Mononuclear cell (primary cell): ENCODE measurements around the gene ARHGAP22. TPM values are rescaled to one million over a fixed set of nuclear protein-coding genes. Genes with fewer than 3 reads are reported as not detected.

ENCODE experiments used
- H3K27me3 ChIP-seq: 2 replicates; pipeline ENCODE4 v1.6.0; 2011; ENCODE audit warnings: low read length, control low read depth; ENCODE audit not compliant: insufficient read depth
- H3K4me1 ChIP-seq: 2 replicates; pipeline ENCODE4 v1.5.1; 2011; ENCODE audit warnings: mild to moderate bottlenecking, low read length, control low read depth; ENCODE audit not compliant: insufficient read depth
- H3K4me3 ChIP-seq: 2 replicates; pipeline ENCODE4 v1.5.1; 2011; ENCODE audit warnings: mild to moderate bottlenecking, low read length, moderate library complexity
- H3K9me3 ChIP-seq: 2 replicates; pipeline ENCODE4 v1.5.1; 2011; ENCODE audit warnings: low read depth, mild to moderate bottlenecking, control low read depth, low read length
- total RNA-seq: library from RNA; depleted of rRNA; stranded (reverse); fragments of >200 nt; gene quantifications from one replicate; pipeline ENCODE4 v1.2.3, GENCODE V29; 2012

Gene ARHGAP22
- total RNA-seq, 1 donor: 1.2 TPM

DNA sequence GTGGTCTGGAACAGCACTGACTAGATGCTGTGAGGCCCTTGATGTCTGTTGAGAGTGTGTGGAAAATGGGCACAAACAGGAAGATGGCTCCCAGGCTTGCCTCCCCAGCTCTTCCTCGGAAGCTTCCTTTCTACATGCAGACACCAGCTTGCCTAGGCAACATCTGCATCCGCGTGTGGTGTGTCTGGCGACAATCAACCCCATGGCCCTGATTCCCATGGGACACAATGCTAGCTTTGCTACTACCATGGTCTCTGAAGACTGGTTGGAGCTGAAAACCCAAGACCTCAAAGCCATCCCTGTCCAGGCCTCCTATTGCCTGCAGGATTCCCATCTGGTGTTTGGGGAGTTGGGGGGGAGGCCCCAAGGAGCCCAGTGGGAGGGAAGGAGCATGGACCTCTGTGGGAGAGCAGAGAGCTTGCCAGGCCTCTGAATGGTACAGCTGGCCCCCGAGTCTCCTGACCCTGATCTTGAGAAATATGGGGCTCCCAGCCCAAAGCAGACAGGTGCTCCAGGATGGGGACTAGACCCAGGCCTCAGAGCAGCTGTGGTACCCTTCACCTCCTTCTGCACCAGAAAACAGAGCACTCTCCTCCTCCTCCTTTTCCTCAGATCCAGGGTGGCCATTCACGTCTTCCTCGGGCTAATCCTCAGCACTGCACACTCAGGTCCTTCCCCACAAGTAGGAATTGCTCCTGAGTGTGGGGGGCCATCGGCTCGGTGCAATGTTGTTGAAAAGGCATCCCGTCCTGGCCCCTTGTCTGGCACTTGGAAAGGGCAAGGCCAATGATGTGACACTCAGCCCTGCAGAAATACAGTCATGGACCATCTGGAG lies 57.6 kb downstream of the ARHGAP22 start:
- H3K4me1 ChIP-seq: peaks cover 4% of the 10 kb centered on the region
- no peaks in the 10 kb centered on the region for H3K27me3 ChIP-seq
- no peak overlapping the region for H3K4me3 ChIP-seq
- H3K9me3 ChIP-seq: no peaks in the 10 kb centered on the region

DNA sequence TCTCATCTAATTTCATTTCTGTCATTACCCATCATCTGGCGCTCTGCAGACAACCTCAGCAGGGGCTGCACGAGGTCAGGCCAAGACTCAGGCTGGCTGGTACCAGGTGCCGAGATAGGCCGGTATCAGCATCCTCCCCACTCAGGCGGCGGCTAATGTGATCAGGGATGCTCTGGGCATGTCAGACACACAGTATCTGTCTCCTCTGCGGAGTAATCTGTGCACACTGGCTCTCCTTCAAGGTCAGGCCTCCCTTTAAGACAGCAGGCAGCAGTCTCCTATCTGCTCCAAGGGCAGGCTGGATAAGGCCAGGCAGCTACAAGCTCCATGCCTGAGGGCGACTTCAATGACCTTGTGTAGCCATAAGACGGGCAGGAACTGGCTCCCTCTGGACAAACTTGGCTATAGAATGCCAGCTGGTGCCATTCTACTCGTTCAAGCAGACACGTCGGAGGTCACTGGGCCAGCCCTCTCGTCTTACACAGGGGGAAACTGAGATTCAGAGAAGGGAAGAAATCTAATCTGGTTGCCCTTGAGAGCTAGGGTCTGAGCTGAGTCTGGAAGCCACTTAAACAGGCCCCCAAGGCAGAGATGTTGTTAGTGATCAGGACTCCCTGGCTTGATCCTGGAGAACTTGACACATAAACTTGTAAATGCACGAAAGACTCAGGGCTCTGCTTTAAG lies 59.3 kb downstream of the ARHGAP22 start:
- Histone ChIP-seq H3K4me3 (no peak overlapping the region), H3K27me3 (no peaks in the 10 kb centered on the region), H3K9me3 (no peaks in the 10 kb centered on the region), H3K4me1 (no peaks in the 10 kb centered on the region)

DNA sequence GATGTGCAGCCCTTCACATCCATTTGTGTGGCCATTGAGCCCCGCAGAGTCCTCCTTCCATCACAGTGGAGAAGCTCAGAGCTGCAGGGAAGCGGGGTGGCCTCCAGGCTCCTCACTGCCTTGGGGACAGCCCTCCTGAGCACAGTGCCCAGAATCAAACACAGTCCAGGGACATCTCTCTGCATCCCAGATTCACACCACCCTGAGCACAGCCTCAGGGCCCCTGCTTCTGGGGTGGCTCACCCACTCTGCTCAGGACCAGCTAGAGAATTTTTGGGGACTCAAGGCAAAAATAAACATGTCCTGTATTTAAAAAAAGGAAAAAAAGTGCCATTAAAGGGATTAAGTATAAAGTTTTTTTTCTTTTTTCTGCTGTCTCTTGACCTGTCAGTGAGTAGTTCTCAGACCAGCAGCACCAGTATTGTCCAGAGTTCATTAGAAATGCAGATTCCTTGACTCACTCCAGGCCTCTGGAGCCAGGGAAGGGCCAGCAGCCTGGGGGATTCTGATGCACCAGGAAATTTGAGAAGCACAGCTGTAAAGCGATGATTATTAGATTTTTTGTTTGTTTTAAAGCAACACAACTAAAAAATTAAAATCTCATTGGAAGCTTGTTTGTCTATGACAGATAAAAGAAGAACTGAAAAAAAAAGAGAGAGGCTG lies 61.6 kb downstream of the ARHGAP22 start:
- Histone ChIP-seq H3K4me1 (no peaks in the 10 kb centered on the region), H3K4me3 (no peak overlapping the region), H3K27me3 (no peaks in the 10 kb centered on the region), H3K9me3 (no peaks in the 10 kb centered on the region)

DNA sequence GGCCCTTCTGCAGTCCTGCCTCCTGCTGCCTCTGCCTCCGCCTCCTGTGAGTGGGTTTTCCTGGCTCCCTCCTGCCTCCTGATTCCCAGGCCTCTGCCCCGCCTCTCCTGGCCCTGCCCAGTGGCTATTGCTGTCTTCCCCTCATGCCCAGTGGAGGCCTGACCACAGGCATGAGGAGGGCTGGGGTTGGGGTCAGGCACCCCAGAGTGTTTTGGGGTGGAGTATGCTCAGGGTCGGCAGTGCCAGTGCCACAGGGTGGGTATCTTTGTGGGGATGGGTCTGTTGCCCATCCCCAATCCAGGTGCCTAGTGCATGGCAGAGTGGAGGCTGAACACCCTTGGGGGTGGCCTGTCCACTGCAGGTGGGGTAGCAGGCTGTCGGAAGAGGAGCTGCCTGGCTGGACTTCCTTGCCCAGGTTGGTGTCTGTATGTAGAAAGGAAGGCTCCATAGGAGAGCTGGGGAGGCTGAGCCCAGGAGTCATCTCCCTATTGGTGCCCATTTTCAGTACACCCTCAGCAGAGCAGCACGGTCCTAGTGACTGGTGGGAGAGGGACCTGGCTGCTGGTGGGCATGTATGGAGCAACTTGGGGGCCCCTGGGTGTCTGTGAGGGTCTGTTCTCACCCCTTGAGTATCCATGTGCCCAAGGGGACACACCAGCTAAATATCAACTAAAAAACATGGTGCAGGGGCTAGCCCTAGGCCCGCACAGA lies 62.2 kb downstream of the ARHGAP22 start:
- H3K4me1 ChIP-seq: no peaks in the 10 kb centered on the region
- no peaks in the 10 kb centered on the region for H3K9me3 ChIP-seq
- no peaks in the 10 kb centered on the region for H3K27me3 ChIP-seq
- H3K4me3 ChIP-seq: no peak overlapping the region

DNA sequence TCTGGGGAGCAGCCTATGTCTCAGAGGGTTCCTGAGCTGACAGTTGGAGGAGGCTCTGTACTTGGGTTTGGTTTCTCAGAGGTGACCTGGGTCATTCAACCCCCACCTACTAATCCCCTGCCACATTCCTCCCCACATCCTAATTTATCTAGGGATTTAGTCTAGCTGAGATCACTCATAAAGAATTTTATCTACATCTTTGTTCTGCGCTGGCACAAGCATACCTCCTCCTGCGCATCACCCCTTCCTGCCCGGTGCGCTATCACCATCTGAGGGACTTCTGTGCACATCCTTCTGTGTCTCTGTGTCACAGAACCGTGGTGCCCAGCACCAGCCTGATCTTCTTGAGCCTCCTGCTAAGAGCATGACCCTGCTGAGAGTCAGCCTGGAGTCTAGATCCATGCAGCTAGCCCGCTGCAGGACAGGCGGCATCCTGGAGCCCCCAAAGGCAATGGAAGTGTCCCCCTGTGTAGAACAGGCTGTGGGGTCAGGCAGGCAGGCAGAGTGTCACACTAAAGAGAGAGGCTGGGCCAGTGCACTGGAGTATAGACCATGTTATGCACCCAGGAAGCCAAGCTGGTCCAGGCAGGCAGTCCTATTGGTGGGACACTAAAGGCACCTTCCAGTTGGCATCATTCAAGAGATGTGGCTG lies 63.6 kb downstream of the ARHGAP22 start:
- Histone ChIP-seq H3K4me1 (no peaks in the 10 kb centered on the region), H3K9me3 (no peaks in the 10 kb centered on the region), H3K4me3 (no peak overlapping the region), H3K27me3 (no peaks in the 10 kb centered on the region)

DNA sequence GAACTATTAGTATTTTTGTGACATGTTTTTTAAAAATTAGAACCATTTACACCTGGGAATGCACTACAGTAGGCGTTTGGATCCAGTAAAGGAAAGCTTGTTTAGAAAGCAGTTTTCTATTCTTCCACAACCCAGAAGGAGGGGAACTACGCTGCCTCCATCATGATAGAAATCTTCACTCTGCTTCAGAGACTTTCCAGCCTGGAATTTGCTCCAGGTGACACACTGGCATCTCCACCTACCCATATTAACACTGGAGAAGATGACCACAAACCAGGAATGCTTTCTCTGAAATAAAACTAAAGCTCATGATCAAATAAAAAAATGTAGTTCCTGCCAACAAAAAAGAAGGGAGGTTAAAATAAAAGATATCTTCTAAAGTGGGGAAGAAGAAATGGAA lies 66.3 kb downstream of the ARHGAP22 start:
- H3K27me3 ChIP-seq: no peaks in the 10 kb centered on the region
- no peak overlapping the region for H3K4me3 ChIP-seq
- H3K9me3 ChIP-seq: no peaks in the 10 kb centered on the region

DNA sequence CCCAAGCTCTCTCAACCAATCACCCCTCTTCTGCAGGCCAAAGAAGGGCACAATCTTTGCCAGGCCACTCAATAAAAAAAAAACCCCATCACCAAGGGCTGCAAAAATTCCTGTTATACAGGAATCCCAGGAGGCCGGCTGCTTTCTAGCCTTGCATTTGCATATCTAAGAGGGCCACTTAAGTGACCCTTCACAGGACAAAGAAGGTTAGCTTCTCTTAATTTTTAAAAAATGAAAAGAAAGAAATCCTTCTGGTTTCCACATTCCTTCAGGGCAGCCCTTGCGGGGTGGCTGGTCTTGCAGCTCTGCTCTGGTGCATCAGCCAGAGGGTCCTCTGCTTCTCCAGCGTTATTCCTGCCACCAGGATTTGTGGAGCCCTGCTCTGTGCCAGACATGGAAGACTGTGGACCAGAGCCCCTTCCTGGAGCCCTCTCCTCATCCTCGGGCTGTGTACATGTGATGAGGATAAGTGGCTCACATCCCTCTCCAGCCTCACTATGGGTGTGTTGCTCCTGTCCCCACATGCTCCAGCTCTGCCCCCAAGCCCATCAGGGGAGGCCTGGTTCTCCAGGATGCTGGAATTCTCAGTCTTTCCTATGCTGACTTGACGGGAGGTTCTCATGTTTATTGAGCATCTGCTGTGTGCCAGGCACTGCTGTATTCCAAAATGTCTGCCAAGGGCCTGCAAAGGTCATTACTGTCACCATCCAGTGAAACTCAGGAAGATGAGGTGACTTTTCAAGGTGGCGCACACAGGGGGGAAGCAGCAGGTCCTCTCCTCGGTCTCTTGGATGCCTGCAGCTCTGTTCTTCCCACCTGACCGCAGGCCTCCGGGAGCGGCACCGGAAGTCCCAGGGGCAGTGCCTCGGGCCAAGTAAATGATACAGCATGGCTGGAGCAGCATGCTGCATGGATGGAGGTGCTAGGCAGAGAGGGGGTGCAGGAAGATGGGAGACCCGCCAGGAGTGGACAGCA lies 67.7 kb downstream of the ARHGAP22 start:
- H3K4me1 ChIP-seq: no peaks in the 10 kb centered on the region
- no peaks in the 10 kb centered on the region for H3K9me3 ChIP-seq
- no peak overlapping the region for H3K4me3 ChIP-seq
- no peaks in the 10 kb centered on the region for H3K27me3 ChIP-seq

More for the DNA sequence above, 66.3 kb downstream of the ARHGAP22 start:
- H3K4me1 ChIP-seq: no peaks in the 10 kb centered on the region

DNA sequence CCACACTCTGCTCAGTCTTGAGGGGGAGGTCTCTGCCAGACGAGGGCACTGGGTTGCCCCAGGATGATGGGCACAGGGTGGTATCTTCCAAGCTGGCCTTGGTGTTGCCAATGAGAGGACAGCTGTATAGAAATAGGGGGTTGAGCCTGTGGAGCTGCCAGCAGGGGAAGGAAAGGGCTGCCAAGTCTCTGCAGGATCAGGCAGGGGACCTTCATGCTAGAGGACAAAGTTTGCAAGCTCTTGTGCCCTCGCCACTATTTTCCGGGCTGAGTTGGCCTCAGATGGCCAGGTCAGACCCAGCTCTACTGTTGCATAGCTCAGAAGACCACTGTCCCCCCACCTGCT lies 68.7 kb downstream of the ARHGAP22 start:
- H3K4me1 ChIP-seq: no peaks in the 10 kb centered on the region
- no peaks in the 10 kb centered on the region for H3K27me3 ChIP-seq

DNA sequence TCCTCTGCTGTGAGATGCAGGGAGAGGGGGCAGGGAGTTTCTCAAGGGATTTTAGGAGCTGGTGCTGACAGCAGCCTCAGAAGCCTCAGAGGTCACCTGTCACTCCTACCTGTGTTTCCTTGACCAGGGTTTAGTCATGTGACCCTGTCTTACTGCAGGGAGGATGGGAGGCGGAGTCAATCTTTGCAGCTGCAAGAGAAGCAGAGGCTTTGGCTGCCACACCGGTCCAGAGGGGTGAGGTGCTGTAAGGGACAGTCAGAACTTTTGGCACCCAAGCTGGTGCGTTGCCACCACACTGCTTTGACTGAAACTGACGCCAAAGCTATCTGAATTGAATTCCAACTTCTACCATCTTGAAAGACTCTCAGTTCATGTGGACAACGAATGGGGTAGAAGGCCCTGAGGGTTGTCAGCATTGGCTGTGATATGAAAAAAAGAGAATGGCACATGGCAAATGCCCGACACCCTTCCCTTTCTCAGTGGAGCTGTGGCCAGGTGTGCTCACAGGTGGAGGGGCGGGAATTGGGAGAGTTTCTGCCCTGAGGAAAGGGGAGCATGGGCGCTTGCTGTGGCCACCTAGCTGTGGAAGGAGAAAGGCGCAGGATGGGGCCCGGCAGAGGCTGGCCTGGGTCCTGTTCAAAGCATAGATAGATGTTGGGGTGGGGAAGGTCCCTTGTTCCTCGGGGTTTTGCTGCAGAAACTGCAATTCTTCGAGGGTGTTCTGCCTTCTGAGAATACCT lies 69.3 kb downstream of the ARHGAP22 start:
- Histone ChIP-seq H3K4me1 (no peaks in the 10 kb centered on the region), H3K9me3 (no peaks in the 10 kb centered on the region), H3K27me3 (no peaks in the 10 kb centered on the region), H3K4me3 (no peak overlapping the region)

More for the DNA sequence above, 68.7 kb downstream of the ARHGAP22 start:
- H3K4me3 ChIP-seq: no peak overlapping the region
- H3K9me3 ChIP-seq: no peaks in the 10 kb centered on the region

DNA sequence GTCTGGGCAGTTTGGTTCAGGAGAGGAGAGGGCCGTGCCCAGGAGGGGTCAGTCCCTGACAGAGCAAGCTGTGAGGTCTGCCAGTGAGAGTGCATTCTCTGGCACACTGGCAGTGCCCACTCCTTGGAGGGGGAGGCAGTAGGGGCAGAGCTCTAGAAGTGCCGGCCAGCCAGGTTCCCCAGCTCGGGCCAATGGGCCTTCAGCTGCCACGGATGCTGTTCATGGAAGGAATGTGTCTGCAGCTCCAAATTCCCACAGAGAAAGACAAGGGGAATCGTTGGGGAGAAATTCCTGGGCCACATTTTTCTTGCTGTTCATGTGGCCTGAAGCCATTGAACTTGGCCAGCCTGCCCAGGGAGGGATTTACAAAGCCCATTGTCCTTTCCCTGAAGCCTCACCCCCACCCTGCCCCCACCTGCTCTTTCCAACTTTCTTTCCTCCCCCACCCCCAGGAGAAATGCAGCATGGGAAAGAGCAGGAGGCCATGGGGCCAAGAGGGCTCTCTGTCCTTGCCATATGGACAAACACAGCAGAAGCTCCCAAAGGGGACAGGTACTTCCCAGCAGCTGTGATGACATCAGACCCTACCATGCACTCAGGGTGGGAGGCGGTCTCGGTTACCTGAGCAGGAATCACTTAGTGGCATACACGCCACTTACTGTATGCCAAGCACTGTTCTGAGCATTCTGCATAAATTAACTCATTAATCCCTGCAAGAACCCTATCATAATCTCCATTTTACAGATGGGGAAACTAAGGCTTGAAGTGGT lies 70.7 kb downstream of the ARHGAP22 start:
- no peak overlapping the region for H3K4me3 ChIP-seq
- no peaks in the 10 kb centered on the region for H3K4me1 ChIP-seq
- no peaks in the 10 kb centered on the region for H3K27me3 ChIP-seq
- H3K9me3 ChIP-seq: no peaks in the 10 kb centered on the region

DNA sequence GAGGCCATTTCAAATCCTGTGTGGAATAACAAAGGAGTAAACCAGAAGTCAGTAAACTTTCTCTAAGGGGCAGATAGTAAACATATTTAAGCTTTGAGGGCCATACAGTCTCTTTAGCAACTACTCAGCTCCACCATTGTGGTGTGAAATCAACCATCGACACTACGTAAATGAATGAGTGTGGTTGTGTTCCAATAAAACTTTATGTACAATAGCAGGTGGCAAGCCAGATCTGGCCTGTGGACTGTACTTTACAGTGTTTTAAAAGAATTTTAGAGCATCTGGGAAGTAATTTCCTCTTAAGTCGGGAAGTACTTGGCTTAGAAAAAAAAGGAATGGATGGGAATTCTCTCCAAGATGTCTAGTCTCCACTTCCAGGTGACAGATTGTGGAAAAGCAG lies 71.3 kb downstream of the ARHGAP22 start:
- Histone ChIP-seq H3K27me3 (no peaks in the 10 kb centered on the region), H3K9me3 (no peaks in the 10 kb centered on the region), H3K4me1 (no peaks in the 10 kb centered on the region), H3K4me3 (no peak overlapping the region)

DNA sequence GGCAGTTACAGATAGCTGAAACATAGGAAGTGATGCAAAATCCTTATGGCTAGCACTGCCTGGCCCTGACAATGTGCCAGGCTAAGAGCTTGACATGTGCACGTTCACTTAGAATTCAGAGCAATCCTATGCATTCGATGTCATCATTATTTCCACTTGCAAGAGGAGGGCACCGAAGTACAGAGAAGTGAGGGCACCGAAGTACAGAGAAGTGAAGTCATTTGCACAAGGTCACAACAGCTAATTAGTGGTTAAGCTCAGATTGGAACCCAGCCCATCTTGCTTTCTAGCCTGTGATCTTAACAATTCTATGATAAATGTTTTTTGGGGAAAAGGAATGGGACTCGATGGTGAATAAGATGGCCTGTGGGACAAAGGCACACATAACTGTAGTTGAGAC lies 73.4 kb downstream of the ARHGAP22 start:
- Histone ChIP-seq H3K9me3 (no peaks in the 10 kb centered on the region), H3K4me1 (no peaks in the 10 kb centered on the region), H3K27me3 (no peaks in the 10 kb centered on the region), H3K4me3 (no peak overlapping the region)

DNA sequence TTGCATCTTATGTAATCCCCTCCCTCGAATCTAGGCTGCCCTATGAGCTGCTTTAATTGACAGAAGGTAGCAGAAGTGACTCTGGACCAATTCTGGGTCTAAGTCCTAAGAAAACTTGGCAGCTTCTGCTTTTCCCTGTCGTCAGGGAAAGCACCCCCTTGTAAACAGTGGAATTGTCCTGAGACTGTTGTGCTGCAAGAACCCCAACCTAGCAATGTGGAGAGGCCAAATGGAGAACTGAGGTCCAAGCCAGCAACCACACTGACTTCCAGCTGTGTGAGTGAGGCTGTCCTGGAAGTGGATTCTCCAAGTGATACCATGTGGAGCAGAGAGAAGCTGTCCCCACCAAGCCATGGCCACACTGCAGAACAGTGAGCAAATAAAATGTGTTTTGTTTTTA lies 75.5 kb downstream of the ARHGAP22 start:
- H3K4me3 ChIP-seq: no peak overlapping the region
- no peaks in the 10 kb centered on the region for H3K4me1 ChIP-seq
- H3K27me3 ChIP-seq: peaks cover 18% of the 10 kb centered on the region
- no peaks in the 10 kb centered on the region for H3K9me3 ChIP-seq
